Left forelimb (tissue), 1 donor: ENCODE measurements around the gene ANKRD27.
"Not testable (repeated sequence)": the region's sequence is repeated elsewhere in the genome, so short reads cannot be mapped to it uniquely, and the experiment has no call there.

Source experiments
- DNase-seq: peaks from one replicate; pipeline ENCODE4 v3.0.0-alpha.2; 2018; ENCODE audit warnings: low spot score

ANKRD27 gene

DNA sequence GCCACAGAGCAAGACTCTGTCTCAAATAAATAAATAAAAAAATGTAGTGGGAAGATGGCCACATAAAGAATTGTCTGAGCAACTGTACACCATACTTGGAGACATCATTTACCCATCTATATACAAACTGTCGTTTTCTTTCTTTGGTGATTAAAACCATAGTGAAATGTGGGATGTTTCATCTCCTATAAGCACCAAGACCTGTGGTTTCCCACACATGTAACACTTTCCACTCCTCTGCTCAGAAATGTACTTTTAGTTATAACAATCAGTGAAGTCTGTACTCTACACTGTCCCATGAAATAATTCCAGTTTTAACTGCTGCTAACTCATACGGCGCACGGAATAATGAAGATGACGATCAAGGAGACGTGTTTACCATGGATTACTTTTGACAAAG is 75.7 kb downstream of the ANKRD27 start:
- no peak for DNase-seq

DNA sequence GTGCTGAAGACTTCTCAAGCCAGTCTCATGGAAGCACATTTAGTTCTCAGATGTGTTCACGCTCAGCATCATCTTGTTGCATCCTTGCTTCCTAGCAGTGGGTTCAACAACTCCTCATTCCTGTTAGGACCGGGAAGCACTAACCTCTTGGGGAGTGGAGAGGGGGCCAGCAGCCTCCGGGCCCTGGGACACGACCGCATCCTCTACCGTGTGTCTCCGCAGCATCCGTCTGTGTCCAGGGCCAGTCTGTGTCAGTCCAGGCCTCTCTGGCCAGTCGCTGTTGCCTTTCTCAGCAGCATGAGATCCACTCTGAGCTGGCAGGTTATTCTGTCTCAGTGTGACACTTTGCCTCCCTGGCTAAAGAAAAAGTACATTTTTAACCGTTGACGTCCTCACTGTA is 77.0 kb downstream of the ANKRD27 start:
- DNase-seq = no peak

DNA sequence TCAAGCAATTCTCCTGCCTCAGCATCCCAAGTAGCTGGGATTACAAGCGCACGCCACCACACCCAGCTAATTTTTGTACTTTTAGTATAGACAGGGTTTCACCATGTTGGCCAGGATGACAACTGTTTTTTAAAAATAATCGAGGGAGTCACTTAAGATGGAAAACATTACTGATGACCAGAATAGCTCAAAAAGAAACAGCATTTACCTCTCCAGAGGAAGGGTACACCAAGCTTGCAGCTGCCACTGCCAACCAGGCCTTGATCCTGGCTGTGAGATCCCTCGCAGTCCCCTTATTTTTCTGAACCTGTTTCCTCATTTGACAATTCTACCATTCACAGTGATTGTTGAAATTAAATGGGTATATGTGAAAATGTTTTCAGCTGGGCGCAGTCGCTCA is 79.5 kb downstream of the ANKRD27 start:
- no peak for DNase-seq

DNA sequence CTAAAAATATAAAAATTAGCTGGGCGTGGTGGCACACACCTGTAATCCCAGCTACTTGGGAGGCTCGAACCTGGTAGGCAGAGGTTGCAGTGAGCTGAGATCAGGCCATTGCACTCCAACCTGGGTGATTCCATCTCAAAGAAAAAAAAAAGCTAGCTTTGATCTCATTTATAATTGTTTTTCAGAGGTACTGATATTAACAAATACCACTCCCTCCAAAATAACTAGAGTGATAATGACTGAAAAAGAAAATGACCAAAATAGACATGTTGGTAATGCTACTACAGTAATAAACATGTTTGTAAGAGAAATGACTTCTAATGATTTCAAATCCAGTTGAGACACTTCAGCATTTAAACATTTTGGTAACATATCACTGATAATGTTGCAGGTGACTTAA is 81.0 kb downstream of the ANKRD27 start:
- no peak for DNase-seq

DNA sequence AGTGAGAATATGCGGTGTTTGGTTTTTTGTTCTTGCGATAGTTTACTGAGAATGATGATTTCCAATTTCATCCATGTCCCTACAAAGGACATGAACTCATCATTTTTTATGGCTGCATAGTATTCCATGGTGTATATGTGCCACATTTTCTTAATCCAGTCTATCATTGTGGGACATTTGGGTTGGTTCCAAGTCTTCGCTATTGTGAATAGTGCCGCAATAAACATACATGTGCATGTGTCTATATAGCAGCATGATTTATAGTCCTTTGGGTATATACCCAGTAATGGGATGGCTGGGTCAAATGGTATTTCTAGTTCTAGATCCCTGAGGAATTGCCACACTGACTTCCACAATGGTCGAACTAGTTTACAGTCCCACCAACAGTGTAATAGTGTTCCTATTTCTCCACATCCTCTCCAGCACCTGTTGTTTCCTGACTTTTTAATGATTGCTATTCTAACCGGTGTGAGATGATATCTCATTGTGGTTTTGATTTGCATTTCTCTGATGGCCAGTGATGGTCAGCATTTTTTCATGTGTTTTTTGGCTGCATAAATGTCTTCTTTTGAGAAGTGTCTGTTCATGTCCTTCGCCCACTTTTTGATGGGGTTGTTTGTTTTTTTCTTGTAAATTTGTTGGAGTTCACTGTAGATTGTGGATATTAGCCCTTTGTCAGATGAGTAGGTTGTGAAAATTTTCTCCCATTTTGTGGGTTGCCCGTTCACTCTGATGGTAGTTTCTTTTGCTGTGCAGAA is 87.1 kb downstream of the ANKRD27 start:
- DNase-seq = not testable (repeated sequence)

DNA sequence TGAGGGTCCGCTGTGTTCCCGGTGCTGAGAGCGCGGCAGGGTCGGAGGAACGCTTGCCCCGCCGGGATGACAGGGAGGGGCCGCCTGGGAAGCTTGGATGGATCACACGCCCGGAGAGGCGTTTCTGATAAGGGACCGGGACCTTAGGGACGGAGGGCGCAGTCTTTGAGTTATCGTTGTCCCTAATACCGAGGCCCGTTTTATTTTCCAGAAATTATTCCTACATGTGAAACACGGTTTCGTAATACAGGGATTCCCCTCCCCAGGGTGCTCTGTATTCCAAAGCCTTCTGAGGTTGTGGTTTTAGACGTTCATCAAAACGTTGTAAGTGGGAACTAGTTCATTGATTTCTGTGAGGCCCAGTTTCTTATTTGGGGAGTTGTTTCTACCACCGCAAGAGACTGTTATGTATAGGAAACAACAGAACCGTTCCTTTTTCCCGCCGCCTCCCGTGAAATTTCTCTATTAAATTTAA is 93.2 kb downstream of the ANKRD27 start:
- no peak for DNase-seq

DNA sequence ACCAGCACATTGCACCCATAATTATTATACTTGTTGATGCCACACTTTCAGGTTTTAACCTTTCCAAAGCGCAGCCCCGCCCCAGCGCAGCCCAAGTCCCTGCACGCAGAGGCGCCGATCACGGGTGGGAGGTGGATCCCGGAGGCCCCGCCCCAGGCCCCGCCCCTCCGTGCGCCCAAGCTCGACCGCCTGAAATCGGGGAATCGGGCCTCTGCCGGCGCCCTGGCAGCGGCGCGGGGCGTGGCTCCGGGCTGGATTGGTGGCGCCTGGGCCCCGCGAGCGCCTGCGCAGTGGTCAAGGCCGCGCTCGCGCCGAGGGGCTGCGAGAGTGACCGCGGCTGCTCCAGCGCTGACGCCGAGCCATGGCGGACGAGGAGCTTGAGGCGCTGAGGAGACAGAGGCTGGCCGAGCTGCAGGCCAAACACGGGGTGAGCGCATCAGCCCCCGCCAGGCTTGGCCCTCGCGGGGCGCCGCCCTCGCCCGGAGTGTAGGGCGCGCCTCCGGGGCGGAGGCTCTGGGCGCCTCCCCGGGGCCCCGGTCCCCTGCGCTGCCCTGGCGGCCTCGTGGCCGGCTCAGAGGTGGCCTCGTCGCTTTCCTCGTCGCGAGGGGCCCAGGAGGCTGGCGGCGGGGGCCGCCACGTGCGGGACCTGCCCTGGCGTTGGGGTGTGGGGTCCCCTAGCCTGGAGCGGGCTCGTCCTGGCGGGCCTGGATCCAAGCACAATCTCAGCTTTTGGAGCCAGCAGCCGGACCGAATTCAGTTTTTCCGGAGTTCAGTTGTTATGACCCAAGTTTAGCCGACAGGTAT is 93.9 kb downstream of the ANKRD27 start, which contains the start of gene PDCD5:
Gene PDCD5, plus strand, starts transcription at position 290 of the 804 bp plus-strand sequence. Its CDS starts 72 bp downstream, at position 362.
- peak; percentile 98 for DNase-seq

DNA sequence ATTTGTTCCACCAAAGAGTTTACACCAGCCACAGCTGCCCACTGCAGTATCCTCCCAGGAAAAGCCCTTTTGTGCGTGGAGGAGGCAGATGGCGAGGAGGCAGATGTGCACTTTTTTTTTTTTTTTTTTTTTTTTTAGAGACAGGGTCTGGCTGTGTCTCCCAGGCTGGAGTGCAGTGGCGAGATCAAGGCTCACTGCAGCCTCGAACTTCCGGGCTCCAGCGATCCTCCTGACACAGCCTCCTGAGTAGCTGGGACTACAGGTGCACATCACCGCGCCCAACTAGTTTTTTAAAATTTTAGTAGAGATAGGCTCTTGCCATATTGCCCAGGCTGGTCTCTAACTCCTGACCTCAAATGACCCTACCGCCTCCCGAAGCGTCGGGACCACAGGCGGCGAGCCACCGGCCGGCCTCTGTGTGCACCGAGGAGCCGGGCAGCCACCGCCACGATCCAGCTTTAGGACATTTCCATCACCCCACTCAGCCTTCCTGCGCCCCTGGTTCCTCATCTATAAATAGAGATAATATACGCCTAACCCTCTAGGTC is 94.6 kb downstream of the ANKRD27 start:
- DNase-seq = no peak

DNA sequence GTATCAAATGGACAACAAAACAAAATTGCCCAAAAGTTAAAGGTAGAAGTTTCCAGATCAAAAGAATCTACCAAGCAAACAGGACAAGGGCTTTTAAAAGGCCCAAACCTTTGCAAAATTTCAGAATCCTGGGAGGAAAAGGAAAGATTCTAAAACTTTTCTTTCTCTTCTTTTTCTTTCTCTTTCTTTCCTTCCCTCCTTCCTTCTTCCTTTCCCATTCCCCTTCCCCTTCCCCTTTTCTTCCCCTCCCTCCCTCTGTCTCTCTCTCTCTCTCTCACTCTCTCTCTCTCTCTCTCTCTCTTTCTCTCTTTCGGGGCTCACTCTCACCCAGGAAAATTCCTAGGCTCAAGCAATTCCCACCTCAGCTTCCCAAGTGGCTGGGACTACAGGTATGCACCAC is 98.2 kb downstream of the ANKRD27 start:
- DNase-seq = no peak

DNA sequence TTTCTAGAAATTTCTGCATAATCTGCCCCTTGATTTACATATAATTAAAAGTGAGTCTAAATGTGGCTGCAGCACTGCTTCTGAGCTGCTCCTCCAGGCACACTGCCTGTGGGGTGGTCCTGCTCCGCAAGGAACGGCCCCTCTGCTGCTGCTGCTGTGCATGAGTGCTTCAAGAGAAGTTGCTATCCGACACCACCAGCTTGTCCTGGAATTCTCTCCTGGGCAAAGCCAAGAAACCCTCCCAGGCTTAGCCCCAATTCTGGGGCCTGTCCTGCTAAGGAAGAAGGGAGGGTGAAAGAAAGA is 101.5 kb downstream of the ANKRD27 start:
- DNase-seq = no peak

DNA sequence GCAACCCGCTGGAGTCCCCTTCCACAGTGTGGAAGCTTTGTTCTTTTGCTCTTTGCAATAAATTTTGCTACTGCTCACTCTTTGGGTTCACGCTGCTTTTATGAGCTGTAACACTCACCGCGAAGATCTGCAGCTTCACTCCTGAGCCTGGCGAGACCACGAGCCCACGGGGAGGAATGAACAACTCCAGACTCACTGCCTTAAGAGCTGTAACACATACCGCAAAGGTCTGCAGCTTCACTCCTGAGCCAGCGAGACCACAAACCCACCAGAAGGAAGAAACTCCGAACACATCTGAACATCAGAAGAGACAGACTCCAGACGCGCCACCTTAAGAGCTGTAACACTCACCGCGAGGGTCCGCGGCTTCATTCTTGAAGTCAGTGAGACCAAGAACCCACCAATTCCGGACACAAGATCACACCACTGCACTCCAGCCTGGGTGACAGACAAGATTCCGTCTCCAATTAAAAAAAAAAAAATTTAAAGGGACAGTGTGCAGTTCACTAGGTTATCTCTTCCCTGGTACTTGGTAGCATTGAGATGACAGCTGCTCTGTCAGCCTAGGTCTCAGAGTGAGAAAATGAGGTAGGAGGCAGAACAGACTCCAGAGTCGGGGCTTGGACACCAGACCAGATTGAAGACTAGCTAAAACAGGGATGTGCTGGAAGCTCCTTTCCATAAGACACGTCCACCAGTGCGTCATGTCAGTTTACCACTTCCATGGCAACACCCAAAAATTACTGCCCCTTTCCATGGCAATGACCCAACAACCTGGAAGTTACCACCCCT is 102.1 kb downstream of the ANKRD27 start:
- DNase-seq = not testable (repeated sequence)

DNA sequence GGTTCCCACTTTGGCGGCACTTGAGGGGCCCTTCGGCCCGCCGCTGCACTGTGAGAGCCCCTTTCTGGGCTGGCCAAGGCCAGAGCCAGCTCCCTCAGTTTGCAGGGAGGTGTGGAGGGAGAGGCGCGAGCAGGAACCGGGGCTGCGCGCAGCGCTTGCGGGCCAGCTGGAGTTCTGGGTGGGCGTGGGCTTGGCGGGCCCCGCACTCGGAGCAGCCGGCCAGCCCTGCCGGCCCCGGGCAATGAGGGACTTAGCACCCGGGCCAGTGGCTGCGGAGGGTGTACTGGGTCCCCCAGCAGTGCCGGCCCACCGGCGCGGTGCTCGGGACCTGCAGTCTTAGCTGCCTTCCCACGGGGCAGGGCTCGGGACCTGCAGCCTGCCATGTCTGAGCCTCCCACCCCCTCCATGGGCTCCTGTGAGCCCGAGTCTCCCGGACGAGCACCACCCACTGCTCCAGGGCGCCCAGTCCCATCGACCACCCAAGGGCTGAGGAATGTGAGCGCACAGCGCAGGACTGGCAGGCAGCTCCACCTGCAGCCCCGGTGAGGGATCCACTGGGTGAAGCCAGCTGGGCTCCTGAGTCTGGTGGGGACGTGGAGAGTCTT is 103.4 kb downstream of the ANKRD27 start:
- DNase-seq = not testable (repeated sequence)

DNA sequence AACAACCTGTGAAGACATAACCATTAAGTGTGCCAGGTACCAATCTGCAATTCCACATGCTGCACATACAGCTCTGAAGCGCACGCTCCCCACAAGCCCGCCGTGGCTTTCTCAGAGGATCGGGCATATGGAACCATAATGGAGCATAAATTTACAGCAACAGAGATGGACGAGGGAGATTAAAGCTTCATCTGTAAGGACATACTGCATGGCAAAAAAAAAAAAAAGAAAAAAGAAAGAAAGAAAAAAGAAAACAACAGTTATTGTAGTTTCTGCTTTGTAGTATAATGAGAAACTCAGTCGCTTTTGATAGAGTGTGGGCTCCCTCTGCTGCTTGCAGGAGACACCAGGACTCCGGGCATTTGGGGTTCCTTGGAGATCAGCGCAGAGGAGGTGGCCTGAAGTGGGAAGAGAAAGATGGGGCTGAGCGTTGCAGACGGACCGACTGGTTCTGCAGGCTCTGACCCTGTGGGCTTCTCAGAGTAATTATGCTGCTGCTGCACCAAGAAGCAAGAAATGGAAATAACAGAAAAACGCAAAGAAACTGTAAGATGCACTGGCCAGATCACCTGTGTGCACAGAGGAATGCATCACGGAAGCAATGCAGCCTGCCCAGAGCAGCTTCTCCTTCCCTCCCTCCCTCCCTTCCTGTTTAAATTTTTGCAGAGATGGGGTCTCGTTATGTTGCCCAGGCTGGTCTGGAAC is 104.7 kb downstream of the ANKRD27 start:
- DNase-seq = no peak

DNA sequence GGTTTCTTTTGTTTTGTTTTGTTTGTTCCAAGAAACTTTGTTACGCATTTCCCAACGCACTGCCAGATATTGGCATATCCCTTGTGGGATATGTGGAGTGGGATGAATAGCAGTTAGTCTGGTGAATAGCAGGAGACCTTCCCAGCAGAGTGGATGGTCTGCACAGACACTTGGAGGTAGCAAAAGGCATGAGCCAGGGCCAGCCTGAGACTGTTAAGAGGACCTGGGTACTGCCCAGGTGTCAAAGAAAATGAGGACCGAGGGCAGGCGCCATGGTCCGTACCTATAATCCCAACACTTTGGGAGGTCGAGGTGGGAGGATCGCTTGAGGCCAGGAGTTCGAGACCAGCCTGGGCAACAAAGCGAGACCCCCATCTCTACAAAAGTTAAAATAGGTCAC is 107.5 kb downstream of the ANKRD27 start:
- DNase-seq = no peak

DNA sequence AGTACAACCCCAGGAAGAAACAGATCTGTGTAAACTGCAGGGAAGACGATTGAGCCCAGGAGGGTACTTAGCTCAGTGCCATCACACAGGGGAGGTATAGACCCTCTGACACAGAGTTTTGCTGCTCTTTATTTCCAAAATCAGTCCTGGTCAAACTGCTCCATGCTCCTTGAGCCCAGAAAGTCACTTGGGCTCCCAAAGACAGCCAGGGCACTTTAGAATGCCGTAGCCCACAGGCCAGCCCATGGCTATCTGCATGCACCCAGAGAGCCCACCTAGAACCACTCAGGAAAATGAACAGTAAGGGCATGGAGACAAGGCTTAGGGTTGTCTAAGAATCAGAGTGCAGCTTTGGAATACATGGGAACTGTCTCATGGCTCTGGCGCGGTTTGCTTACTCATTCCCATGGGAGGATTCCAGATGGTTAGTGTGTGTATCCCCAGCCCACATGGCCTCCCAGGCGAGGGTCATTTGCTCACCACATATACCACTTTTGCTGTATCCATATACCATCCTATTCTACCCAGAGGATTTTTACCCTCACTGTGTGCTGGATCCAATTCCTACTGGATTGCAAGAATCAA is 108.6 kb downstream of the ANKRD27 start:
- DNase-seq = no peak

DNA sequence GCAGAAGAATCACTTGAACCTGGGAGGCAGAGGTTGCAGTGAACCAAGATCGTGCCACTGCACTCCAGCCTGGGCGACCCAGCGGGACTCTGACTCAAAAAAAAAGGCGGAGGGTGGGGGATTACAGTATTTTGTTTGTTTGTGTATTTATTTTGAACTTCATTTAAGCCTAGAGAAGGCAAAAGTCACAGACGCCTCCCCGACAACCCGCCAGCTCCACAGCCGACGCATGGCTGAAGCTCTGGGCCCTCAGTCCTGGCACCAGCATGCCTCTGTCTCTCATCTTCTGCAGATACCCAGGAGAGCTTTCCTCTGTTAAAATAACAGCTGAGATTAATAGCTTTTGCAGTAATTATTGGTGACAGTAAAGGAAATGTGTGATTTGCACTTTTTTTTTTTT is 111.2 kb downstream of the ANKRD27 start:
- DNase-seq = no peak

DNA sequence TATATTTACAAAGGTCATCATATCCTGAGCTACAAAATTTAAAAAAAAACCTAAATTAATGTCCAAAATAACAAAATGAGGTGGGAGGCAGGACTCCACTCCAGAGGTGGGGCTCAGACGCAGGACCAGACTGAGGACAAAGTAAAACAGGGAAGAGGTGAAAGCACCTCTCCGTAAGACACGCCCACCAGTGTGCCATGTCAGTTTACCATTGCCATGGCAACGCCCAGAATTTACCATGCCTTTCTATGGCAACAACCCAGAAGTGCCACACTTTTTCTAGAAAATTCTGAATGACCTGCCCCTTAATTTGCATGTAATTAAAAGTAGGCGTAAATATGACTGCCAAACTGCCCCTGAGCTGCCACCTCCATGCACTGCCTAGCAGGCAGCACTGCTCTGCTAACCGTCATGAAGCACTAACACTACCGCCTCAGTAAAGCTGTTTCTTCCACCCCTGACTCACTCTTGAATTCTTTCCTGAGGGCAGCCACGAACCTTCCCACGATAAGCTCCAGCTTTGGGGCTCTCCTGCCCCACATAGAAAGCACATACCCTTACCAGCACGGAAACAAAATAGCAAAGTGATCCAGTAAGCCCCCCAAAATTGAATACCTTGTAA is 116.3 kb downstream of the ANKRD27 start:
- no peak for DNase-seq

DNA sequence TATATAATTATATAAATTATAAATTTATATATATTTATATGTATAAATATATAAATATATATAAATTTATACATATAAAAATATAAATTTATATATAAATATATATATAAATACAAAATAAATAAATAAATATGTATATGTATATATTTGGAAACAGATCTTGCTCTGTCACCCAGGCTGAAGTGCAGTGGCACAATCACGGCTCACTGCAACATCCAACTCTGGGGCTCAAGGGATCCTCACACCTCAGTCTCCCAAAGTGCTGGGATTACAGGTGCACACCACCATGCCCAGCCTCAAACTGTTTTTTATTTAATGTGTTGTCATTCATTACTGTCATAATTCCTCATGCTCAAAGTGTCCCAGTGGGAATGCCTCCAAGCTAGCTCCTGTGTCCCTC is 119.2 kb downstream of the ANKRD27 start:
- no peak for DNase-seq

DNA sequence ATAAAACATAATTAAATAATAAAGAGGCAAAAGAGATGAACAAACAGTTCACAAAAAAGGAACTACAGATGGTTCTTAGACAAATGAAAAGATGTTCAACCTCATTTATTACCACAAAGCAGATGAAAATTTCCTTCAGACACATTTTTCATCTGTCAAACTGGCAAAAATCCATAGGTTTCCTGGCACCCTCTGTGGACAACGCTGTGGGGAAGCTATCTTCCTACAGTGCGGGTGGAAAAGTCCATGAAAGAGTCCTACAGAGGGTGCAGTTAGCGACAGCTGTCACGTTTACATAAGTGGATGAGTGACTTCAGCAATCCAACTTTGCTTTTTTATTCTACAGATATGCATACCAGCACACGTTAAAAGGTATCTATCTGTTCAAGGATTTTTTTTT is 124.3 kb downstream of the ANKRD27 start:
- no peak for DNase-seq
